NCI-H2196 (cell line): ENCODE data around the gene SRSF4.
A peak's percentile ranks its signal among the peaks of the same experiment; 100 is the strongest.

ENCODE experiments used
- DNase-seq: peaks from one replicate; lab custom pipeline; 2025; ENCODE audit not compliant: unreplicated experiment; lab: John Stamatoyannopoulos, UW

Gene SRSF4

DNA sequence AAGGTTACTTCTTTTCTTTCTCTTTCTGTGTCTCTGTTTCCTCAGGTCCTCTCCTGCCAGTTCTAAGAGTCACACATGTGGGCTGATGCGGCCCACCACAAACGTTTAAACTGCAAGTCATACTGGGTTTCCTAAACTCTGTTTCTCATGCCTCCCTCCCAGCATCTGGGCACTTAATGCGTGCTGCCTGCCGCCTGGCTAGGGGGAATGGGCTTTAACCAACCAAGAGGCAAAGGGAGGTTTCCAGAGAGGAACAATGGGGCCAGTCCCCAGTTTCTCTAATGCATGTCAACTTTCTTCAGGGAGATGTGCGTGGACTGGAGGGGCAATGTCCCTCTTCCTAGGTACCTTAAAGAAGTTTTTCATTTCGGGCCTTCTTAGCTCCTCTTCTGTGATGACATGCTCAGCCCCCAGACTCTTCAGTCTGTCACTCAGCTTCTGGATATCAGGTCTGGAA, 19.9 kb upstream of the SRSF4 start:
- DNase-seq, result no peak

DNA sequence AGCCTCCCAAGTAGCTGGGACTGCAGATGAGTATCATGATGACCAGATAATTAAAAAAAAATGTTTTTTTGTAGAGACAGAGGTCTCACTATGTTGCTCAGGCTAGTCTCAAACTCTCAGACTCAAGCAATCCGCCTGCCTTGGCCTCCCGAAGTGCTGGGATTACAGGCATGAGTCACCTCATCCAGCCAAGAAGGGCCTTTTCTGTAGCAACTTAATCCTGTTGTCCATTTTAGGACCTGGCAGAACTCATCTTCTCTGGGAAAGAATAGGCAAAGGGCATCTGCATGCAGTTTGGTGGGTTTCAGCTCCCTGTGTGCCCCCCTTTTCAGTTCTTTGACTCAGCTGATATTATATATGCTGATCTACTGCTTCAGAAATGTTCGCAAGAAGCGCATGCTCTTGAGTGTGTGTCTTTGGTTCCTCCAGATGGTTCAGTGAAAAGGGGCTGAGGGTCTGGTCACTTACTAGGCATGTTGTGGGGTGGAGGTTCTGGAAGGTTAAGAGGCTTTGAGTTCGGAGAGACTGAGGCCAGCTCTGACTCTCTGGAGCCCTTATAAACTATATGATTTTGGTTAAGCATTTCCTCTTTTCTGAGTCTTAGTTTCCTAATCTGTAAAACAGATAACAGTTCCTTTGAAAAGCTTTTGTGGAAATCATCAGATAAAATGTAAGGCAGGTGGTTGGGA, 19.4 kb upstream of the SRSF4 start:
- DNase-seq, result no peak

DNA sequence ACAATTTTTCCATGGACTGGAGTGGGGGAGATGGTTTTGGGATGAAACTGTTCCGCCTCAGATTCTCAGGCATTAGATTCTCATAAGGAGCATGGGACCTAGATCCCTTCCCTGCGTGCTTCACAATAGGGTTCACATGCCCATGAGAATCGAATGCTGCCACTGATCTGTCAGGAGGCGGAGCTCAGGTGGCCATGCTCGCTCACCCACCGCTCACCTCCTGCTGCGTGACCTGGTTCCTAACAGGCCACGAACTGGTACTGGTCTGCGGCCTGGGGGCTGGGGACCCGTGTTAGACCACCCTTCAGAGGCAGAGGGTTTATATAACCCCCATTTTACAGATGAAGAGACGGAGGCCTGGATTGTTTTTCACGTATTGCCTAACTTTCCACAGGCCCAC, 16.3 kb upstream of the SRSF4 start:
- DNase-seq, result no peak

DNA sequence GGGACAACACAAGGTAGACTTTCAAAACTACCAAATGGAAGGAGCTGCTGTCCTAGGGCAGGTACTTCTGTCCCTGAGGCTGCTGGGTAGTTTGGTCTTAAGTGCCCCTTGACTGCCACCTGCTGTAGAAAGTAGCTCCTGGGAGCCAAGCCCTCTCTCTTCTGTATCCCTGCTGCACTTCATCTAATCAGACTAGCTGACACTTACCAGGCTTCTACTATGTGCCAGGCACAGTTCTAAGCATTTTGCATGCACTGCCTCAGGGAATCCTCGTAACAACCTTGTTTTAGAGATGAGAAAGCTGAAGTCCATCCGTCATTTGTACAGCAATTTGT, 15.9 kb upstream of the SRSF4 start:
- DNase-seq, result peak; percentile 14

DNA sequence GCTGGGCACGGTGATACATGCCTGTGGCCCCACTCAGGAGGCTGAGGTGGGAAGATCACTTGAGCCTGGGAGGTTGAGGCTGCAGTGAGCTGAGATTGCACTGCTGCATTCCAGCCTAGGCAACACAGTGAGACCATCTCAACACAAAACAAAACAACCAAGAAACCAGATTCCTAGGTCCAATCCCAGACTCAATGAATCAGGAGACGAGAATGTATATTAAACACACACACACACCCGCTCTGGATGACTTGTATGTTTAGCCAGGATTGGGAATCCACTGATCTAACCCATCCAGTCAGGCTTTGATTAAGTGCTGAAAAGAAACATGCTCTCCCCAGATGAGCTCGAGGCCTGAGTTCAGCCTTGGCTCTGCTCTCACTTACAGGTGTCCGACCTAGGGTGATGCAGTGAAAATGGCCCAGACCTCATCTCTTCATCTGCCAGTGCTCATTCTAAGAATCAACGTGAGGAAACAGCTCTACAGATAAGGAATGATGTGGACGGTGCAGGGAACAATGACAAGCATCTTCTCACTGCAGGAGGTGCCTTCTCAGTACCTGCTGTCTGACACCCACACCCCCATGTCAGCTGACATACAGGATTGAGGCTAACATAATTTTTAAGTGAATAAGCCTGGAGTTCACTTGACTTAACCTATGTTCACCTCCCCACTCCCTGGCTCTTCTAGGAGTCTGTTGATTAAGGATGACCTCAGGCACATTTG, 15.3 kb upstream of the SRSF4 start:
- no peak for DNase-seq

GRCh38 chr1:29195881-29196291, 14.2 kb upstream of the SRSF4 start:
- peak; percentile 56 for DNase-seq

DNA sequence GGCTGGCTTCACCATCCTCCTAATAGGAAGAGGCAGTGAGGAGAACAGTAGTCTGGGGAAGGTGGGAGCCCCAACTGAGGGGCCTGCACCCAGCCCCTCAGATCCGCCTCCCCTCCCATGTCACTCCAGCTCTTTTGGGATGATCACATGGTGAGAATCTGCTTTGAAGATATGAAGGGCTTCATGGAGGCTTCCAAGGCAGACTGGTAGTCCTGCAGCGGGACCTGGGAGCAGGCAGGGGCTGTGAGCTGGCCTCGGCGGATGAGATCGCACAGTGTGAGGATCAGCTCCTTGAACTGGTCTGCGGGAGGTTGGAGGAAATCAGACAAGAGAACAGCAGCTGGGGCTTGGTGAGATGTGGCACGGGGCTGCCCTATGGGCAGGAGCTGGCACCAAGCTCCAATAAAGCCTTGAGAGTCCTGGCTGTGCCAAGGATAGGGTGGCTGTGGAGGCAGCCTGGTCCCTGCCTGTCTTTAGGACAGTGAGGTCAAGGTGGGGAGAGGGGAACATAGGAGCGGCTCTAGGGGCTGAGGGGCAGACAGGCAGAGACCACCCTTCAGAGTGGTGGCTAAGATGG, 12.3 kb upstream of the SRSF4 start:
- DNase-seq, result no peak

GRCh38 chr1:29190718-29191117, 9.0 kb upstream of the SRSF4 start:
- DNase-seq, result no peak

DNA sequence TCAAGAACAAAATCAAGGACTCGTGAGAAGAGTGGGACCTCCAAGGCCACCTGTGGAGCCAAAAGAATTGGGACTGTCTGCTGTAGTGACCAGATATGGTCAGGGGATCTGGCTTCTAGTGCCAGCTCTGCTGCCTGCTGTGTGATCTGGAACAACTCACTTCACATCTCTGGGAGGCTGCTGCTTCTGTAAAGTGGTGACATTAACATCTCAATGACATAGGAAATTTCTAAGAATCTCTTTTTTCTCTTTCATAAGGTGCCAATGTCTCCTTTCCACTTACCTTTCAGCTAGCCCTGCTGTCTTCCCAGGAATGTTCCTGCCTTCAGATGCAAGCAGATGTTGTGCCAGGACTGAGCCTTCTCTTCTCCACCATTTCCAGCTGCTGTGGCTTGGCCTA, 5.0 kb upstream of the SRSF4 start:
- no peak for DNase-seq

GRCh38 chr1:29186252-29186651, 4.6 kb upstream of the SRSF4 start:
- DNase-seq, result no peak

GRCh38 chr1:29183287-29183686, 1.6 kb upstream of the SRSF4 start:
- no peak for DNase-seq

DNA sequence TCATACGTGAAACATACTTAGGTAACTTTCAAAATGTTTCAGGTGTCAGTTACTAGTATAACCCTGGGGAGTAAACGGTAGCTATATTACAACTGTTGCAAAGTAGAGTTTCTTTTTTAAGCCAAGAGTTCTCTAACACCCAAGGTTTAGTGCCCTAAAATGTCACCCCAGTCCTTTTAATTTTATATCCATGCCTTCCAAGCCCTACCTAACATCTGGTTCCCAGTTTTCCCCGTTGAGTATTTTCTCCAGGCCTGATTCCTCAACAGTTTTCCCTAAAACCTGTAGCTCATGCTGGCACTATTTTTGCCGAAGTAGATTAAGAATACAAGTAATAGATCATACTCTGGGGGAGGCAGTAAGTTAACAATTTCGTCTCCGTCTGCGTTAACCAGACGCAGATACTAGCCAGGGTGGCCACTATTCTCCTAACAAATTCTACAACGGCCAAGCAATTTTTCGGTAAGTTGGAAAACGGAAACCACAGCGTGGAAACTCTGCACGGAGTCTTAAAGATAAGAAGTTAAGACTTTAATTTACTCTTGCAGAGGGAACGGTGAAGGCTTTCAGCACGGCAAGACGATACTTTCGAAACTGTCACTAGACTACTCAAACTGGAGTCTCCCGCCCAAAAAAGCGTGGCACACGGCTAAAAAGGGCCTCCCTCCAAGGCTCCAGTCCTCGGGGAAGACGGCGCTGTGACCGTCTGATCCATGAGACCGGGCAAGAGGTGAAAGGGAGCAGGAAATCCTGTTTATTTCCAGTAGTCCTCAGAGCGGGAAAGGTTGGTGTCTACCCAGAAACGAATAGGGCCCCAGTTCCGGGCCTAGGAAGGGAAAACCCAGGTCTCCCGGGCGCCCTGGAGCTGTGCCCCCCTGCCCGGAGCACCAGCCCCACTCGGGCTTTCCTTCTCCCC, 945 bp downstream of the SRSF4 start:
- DNase-seq, result peak; percentile 55

DNA sequence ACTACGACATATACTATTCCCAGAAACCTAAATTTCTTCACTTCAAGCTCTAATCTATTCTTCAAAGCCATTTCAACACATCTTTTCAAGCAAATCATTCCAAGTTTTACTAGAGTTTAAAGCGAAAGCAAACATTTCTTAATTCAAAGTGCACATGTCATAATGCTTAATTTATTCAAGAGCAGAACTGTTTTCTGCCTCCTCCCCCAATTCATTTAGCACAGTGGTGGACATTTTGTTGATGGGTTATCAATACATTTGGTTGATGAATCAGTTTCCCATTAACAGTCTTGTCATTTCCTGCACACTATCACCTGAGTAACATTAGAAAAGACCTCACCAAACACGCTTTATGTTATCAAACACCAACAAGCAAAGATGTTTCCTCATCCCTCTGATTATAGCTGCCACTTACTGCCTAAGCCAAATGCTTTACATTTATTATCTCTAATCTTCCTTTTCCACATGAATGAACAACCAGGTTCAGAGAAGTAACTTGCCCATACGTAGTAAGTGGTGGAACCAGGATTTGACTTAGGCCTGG, 2.0 kb downstream of the SRSF4 start:
- DNase-seq, result no peak

DNA sequence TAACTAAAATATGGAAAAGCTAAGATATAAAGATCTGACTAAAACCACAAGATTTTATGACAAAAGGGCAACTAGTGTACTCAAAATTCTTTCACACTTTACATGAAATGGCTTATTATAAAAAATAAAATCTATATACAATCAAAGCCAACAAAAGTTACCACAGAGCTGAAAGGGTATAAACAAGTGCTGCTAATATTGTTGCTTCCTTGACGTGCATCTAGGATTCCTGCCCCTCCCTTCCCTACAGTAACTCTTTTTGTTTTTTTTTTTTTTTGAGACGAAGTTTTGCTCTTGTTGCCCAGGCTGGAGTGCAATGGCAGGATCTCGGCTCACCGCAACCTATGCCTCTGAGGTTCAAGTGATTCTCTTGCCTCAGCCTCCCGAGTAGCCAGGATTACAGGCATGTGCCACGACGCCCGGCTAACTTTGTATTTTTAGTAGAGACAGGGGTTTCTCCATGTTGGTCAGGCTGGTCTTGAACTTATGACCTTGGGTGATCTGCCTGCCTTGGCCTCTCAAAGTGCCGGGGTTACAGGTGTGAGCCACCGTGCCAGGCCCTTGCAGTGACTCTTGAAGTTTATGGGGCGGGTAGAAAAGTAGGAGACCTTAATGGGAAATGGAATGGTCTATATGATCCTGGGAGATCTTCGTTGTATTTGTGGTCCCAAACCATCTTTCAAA, 4.5 kb downstream of the SRSF4 start:
- DNase-seq, result no peak

DNA sequence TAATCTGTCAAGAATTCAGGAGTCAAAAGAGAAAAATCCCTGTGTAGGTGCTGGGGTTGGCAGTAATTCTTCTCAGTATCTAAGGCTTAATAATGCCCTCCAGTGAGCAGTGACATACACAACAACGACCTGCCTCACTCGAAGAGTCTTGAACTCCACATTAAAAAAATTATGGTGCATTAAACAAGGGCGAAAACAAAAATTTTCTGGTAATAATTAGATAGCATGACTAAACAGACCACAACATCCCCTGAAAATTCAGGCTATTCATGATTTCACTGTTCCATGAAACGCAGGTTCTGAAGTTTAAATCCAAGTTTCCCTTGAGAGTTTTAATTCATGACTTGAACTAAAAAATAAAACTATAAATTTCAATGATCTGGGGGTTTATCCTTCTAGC, 5.1 kb downstream of the SRSF4 start:
- DNase-seq, result no peak

DNA sequence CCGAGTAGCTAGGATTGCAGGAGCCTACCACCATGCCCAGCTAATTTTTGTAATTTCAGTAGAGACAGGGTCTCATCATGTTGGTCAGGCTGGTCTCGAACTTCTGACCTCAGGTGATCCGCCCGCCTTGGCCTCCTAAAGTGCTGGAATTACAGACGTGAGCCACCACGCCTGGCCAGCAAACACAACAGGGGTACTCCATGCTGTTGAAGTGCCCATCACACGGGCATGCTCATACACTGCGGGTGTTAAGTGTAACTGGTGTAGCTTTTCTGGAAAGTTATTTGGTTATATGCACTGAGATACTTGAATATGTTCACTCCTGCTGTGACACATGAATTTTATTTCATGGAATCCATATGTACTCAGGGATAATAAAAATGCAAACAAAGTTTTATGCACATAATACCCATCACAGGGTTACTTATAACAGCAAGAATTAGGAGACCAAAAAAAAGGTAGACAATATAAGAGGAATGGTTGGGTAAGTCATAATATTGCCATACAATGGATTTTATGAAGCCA, 9.2 kb downstream of the SRSF4 start:
- DNase-seq, result no peak

DNA sequence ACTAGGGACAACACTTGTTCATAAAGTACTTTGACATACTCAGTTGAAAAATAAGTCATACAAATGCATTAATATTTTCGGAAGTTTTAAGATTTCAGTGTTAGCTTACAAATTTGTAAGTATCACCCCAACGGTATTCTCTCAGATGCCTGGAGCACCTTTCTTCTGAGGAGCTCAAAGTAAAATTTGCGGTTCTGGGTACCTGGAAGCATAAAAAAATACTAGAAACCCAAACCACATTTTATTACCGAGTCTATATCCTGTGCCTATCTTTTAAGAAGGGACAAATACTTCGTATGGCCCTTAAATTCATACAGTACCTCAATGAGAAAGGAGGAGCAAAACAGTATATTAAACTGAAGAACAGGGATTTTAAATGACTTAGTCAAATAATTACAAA, 10.2 kb downstream of the SRSF4 start:
- DNase-seq, result no peak

- peak; percentile 9 for DNase-seq
These were observed 10.6 kb downstream of the SRSF4 start for GRCh38 chr1:29171089-29171488.

DNA sequence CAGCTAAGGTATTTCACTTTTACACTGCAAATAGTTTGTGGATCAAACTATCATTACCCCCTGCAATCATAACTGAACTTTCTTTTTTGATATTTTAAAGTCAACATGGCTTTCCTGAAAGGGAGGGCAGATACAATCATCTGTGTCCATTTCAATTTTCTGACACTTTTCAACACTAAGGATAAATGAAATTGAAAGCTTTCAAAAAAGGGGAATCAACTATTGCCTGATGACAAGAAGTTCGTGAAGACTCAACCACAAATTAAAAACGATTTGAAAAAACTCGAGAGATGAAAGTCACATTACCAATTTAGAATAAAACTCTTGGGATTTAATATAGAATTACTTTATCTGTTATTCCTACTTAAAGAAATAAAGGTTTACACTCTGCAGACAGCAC, 11.7 kb downstream of the SRSF4 start:
- no peak for DNase-seq

GRCh38 chr1:29167904-29168303, 13.8 kb downstream of the SRSF4 start:
- DNase-seq, result no peak
